Ectodermal cell (in vitro differentiated cells): ENCODE results near the gene RBM38.

ENCODE experiments used
- H3K27ac ChIP-seq: 2 replicates; pipeline ENCODE4 v1.7.0; 2013; ENCODE audit warnings: mild to moderate bottlenecking, low read depth, low read length; ENCODE audit not compliant: insufficient read depth, poor library complexity, severe bottlenecking
- H3K27me3 ChIP-seq: 2 replicates; pipeline ENCODE4 v1.7.0; 2013; ENCODE audit warnings: mild to moderate bottlenecking, low read length; ENCODE audit not compliant: insufficient read depth, control insufficient read depth, poor library complexity, severe bottlenecking
- H3K36me3 ChIP-seq: one replicate; pipeline ENCODE4 v1.7.0; 2013; ENCODE audit warnings: low read length; ENCODE audit not compliant: control insufficient read depth, insufficient read depth
- H3K4me1 ChIP-seq: one replicate; pipeline ENCODE4 v1.7.0; 2013; ENCODE audit warnings: low read length; ENCODE audit not compliant: control insufficient read depth, insufficient read depth
- H3K4me3 ChIP-seq: 2 replicates; pipeline ENCODE4 v1.7.0; 2013; ENCODE audit warnings: low read depth, low read length, control low read depth; ENCODE audit not compliant: insufficient read depth
- H3K9me3 ChIP-seq: 2 replicates; pipeline ENCODE4 v1.7.0; 2013; ENCODE audit warnings: mild to moderate bottlenecking, low read length, moderate library complexity; ENCODE audit not compliant: control insufficient read depth
- WGBS, 2 experiments: methylation state at CpG; one replicate each; pipeline ENCODE4 v1.1.7; 2013; ENCODE audit warnings: missing lambda C conversion rate in 2 of 2; 5-methylcytosine and 5-hydroxymethylcytosine counted together

The RBM38 gene

DNA sequence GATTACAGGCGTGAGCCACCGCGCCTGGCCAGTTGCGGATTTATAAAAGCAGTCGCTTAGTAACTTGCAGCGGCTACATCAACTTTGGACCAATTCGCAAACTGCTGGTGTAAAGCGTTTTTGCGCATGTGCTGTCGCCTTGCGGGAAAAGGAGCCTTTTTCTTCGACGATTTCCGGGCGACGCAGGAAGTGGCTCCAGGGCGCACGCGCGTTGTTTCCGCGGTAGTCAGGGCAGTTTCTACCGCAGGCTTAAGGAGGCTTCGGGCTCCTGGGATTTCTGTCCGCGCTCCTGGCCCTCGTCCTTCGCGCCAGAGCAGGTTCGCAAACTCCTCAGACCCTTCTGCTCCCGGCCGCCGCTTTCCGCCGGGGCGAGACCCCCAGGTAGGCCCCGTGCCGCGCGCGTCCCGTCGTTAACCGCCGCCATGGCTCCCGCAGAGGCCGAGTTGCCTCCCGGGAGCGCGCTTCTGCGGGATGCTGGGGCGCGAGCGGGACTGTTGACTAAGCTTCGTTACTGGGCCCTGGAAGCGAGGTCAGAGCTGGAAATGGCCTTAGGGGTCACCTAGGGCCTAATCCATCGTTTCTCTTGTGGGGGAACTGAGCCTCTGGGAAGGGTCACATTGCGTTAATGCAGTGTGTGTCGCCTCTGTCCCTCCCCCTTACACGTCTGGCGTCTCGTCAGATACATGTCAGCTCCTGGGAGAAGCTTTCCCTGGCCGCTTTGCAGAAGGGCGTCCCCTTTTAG, 40.0 kb upstream of the RBM38 start, which contains the start of gene RAE1:
RAE1 (plus strand) TSS at position 214 of the 742 bp plus-strand sequence. CDS start 2,784 bp downstream, outside the sequence.
- H3K9me3 ChIP-seq, result no peaks in the 10 kb centered on the region
- H3K27ac ChIP-seq, result peak within 1 kb of the TSS; percentile 65
- WGBS, 2 experiments, result 0 to 1% methylated on average over 64 of the region's 64 CpGs

DNA sequence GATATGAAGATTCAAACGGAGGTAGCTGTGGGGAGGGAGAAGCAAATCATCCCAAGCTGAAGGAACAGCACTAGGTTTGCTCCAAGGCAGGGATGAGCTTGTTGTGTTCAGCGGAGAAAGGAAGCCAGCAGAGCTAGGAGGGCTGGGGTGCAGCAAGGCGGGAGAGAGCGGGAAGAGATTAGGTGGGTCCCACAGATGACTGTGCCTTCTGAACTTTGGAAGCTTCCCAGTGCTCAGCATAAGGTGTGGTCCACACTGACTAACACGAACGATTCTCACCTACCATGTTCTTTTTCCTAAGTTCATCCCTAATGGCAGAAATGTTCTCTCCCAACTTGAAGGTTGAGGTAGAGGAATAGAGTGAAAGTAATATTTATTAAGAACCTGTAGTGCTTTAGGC, 38.9 kb upstream of the RBM38 start:
- Histone ChIP-seq H3K36me3 (peaks cover 20% of the 10 kb centered on the region), H3K9me3 (no peaks in the 10 kb centered on the region), H3K4me1 (peaks cover 9% of the 10 kb centered on the region), H3K27ac (no peak overlapping the region), H3K4me3 (peak overlapping the region; percentile 83), H3K27me3 (no peaks in the 10 kb centered on the region)
- 88 to 89% methylated on average over 6 of the region's 6 CpGs for WGBS, 2 experiments

More for the DNA sequence above, 40.0 kb upstream of the RBM38 start, which contains the start of gene RAE1:
- Histone ChIP-seq H3K36me3 (peaks cover 9% of the 10 kb centered on the region), H3K4me1 (peaks cover 9% of the 10 kb centered on the region), H3K4me3 (peak within 1 kb of the TSS; percentile 83), H3K27me3 (no peaks in the 10 kb centered on the region)

DNA sequence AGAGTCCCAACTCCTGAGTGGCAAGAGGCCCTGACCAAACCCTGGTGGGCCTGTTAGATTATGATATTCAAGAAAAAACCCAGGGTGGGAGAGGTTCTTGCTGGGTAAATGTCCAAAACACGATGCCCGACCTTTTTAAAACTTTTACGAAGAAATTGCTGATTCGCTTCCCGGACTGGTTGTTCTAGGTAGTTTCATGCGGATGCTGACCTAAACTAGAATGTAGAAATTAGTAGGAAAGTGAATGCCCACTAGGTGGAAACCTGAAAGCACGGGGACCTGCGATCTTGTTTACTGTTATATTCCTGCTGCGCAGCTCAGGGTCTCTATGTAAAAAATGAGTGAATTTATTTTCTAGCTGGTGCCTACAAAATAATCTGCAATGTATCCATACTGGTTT, 37.8 kb upstream of the RBM38 start:
- Histone ChIP-seq H3K36me3 (peaks cover 20% of the 10 kb centered on the region), H3K27me3 (no peaks in the 10 kb centered on the region), H3K27ac (no peak overlapping the region), H3K9me3 (no peaks in the 10 kb centered on the region), H3K4me1 (peaks cover 9% of the 10 kb centered on the region), H3K4me3 (no peak overlapping the region)
- WGBS, 2 experiments, result 94 to 95% methylated on average over 9 of the region's 9 CpGs

DNA sequence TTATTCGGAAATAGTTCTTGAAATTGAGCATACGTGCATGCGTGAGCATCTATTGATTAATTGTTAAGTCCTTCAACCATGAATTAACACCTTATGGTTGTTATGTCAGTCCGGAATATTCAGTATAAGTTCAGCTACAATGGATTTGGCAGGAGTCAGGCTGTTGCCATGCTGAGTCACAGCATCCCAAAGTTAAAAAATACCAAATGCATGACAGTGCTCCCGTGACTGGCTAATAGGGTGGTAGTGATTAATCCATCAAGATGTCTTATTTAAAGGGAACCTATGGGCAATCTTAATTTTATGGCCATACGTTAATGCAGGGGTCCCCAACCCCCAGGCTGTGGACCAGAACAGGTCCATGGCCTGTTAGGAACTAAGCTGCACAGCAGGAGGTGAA, 29.7 kb upstream of the RBM38 start:
- WGBS, 2 experiments, result 94 to 97% methylated on average over 6 of the region's 6 CpGs
- H3K27ac ChIP-seq, result no peak overlapping the region
- H3K27me3 ChIP-seq, result no peaks in the 10 kb centered on the region
- no peaks in the 10 kb centered on the region for H3K4me1 ChIP-seq
- H3K9me3 ChIP-seq, result no peaks in the 10 kb centered on the region
- no peak overlapping the region for H3K4me3 ChIP-seq
- peaks cover 40% of the 10 kb centered on the region for H3K36me3 ChIP-seq

DNA sequence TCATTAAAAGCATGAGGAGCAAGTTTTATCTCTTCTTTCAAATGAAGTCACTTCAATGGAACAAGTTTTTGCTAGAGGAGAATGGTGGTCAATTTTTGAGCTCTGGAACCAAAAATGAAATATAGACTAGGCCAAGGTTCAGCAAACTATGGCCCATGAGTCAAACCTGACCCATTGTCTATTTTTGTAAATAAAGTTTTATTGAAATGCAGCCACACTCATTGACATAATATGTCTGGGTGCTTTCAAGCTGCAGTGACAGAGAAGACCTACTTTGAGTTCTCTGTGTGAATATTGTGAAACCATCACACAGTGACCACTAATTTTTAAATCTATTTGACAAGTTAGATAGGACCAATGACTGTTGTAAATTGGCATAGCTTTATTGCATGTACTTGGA, 26.7 kb upstream of the RBM38 start:
- no peaks in the 10 kb centered on the region for H3K27me3 ChIP-seq
- H3K36me3 ChIP-seq, result peaks cover 56% of the 10 kb centered on the region
- H3K27ac ChIP-seq, result no peak overlapping the region
- H3K9me3 ChIP-seq, result no peaks in the 10 kb centered on the region
- no peak overlapping the region for H3K4me3 ChIP-seq
- no peaks in the 10 kb centered on the region for H3K4me1 ChIP-seq

DNA sequence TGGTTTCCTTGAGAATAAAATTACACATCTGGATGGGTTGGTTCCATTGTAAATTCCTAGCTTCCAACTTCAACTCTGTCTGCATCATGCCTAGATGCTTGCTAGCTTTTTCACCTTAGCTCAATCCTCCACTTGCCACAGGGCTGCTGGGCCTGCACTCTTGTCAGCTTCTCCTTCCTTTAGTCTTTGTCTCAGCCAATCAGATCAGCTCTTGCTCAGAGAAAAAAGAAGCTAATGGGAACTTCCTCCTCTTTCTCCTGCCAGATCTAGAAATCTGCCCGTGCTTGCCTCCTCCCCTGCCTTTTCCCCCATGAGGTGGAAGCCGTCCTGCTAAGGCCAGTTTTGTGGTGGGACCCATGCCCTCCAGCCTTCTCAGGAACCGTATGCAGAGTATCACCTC, 21.6 kb upstream of the RBM38 start:
- Histone ChIP-seq H3K4me3 (no peak overlapping the region), H3K4me1 (no peaks in the 10 kb centered on the region), H3K27me3 (no peaks in the 10 kb centered on the region), H3K27ac (no peak overlapping the region), H3K9me3 (no peaks in the 10 kb centered on the region), H3K36me3 (peaks cover 56% of the 10 kb centered on the region)
- WGBS, 2 experiments, result 88 to 93% methylated on average over 3 of the region's 3 CpGs

DNA sequence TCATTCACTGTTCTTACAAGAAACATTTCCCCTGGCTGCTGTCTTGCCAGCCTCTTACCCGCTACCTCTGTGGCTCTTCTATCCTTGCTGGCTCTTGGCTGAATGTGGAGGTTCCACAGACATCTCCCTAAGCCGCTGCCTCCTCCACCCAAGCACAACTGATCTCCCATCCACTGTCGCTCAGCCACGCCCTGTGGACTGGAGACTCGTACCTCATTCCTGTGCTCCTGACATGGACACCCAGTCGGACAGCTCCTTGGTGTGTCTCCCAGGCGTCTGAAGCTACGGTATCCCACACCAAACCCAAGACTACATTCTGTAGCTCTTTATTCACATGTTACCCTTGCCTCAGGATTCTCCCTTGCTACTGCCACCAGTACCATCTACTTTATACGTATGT, 20.9 kb upstream of the RBM38 start:
- Histone ChIP-seq H3K4me1 (no peaks in the 10 kb centered on the region), H3K9me3 (no peaks in the 10 kb centered on the region), H3K27ac (no peak overlapping the region), H3K27me3 (no peaks in the 10 kb centered on the region), H3K4me3 (no peak overlapping the region), H3K36me3 (peaks cover 59% of the 10 kb centered on the region)
- WGBS, 2 experiments, result 96% methylated on average over 8 to 9 of the region's 9 CpGs

DNA sequence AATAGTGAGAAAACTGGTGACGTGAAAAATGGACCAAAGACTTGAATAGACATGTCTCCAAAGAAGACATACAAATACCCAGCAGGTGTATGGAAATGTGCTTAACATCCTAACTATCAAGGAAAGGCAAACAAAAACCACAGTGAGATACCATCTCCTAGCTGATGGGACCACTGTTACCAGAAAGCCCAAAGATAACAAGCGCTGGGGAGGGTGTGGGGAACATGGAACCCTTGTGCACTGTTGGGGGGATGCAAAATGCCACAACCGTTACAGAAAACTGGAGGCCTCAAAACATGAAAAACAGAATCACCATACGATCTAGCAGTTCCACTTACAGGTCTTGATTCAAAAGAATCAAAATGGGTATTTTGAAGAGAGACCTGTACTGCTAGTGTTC, 19.8 kb upstream of the RBM38 start:
- H3K4me1 ChIP-seq, result no peaks in the 10 kb centered on the region
- H3K9me3 ChIP-seq, result no peaks in the 10 kb centered on the region
- no peaks in the 10 kb centered on the region for H3K27me3 ChIP-seq
- 92 to 94% methylated on average over 4 of the region's 4 CpGs for WGBS, 2 experiments
- peaks cover 67% of the 10 kb centered on the region for H3K36me3 ChIP-seq
- no peak overlapping the region for H3K4me3 ChIP-seq
- H3K27ac ChIP-seq, result no peak overlapping the region

DNA sequence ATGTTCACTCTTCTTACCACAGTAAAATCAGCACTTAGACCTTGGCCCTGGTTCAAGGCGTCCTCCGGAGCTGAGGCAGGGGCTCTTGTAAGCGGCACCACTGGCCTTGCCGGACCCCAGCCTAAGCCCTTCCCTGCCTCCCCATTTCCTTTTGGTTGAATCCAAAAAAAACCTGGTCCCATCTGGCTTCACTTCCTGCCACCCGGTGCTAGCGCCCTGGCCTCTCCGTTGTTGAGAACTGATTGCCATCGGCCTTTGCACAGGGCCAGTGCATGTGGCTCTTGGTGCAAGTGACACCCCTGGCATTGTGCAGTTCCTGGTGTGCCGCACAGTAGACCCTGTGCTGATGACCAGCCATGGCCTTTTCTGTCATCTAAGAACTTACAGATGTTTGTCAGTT, 19.0 kb upstream of the RBM38 start:
- WGBS, 2 experiments, result 94 to 96% methylated on average over 9 of the region's 9 CpGs
- Histone ChIP-seq H3K27me3 (no peaks in the 10 kb centered on the region), H3K4me1 (no peaks in the 10 kb centered on the region), H3K4me3 (no peak overlapping the region), H3K36me3 (peaks cover 70% of the 10 kb centered on the region), H3K9me3 (no peaks in the 10 kb centered on the region), H3K27ac (no peak overlapping the region)

DNA sequence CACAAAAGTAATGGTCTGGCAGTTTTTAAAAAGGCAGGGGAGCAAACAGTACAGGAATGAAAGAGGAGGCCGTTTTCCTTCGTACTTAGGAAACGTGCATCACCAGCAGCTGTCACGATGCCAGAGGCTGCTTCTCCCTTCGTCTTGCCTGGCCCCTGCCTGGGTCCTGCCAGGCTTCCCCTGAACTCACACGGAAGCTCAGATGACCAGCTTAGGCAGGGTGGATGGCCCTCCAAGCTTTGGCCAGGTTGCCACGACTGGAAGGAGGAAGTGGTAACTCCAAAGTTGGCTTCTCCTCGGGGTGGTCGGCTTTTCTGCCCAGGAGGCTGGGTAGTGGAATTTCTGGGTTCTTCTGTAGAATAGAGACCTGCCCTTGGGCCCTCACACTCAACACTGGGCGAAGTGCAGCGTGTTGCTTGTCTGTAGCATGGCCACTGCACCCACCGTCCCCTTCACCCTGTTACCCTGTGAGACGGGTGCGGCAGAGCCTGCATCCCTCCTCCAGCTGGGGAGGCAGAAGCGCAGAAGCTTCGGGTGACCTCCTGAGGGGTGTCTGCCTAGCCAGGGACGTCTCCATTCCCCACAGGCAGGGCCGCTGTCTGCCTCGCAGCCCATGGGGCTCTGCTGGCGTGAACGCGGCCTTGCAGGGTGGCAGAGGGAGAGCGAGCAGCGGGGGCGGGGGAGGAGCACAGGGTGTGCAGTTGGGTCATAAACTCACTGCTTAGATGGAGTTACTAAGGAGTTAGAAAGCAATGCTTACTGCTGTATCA, 18.4 kb upstream of the RBM38 start:
- Histone ChIP-seq H3K4me3 (no peak overlapping the region), H3K9me3 (no peaks in the 10 kb centered on the region), H3K36me3 (peaks cover 67% of the 10 kb centered on the region), H3K4me1 (no peaks in the 10 kb centered on the region), H3K27me3 (no peaks in the 10 kb centered on the region), H3K27ac (no peak overlapping the region)
- 94 to 96% methylated on average over 25 of the region's 25 CpGs for WGBS, 2 experiments
